GM20000 (cell line): ENCODE data around the gene UBE2E3.

Experiments used
- DNase-seq: peaks from one replicate; pipeline ENCODE4 v3.0.0; 2012; ENCODE audit warnings: low spot score
- CTCF ChIP-seq: IDR thresholded peaks from 2 replicates; pipeline ENCODE4 v1.5.1; 2012; ENCODE audit warnings: mild to moderate bottlenecking, control low read depth; ENCODE audit errors: extremely low read depth, missing control alignments

Gene UBE2E3

GRCh38 chr2:181065458-181065857 is 85.1 kb downstream of the UBE2E3 start:
- DNase-seq = no peak
- TF ChIP-seq CTCF = no peak

GRCh38 chr2:181066333-181066732 is 85.9 kb downstream of the UBE2E3 start:
- no peak for TF ChIP-seq CTCF
- DNase-seq = no peak

- DNase-seq = no peak
- no peak for TF ChIP-seq CTCF
Observed at GRCh38 chr2:181070119-181070835, 89.9 kb downstream of the UBE2E3 start.

DNA sequence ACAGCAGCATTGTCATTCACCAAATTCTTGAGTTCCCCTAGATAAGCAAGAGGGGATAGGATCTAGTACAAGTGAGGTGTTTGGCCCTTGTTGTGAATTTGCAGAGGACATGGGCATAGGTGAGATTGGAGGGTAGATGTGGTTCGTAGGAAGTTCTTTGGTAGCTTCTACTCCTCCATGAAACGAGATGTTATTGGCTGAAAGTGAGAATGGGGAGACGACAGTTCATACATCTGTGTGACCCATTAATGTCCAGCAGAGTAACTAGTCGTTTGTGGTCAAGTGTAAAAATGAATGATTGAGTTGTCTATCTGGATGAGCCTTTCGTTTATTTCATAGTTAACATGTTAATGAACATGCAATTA is 90.4 kb downstream of the UBE2E3 start:
- DNase-seq = no peak
- no peak for TF ChIP-seq CTCF

DNA sequence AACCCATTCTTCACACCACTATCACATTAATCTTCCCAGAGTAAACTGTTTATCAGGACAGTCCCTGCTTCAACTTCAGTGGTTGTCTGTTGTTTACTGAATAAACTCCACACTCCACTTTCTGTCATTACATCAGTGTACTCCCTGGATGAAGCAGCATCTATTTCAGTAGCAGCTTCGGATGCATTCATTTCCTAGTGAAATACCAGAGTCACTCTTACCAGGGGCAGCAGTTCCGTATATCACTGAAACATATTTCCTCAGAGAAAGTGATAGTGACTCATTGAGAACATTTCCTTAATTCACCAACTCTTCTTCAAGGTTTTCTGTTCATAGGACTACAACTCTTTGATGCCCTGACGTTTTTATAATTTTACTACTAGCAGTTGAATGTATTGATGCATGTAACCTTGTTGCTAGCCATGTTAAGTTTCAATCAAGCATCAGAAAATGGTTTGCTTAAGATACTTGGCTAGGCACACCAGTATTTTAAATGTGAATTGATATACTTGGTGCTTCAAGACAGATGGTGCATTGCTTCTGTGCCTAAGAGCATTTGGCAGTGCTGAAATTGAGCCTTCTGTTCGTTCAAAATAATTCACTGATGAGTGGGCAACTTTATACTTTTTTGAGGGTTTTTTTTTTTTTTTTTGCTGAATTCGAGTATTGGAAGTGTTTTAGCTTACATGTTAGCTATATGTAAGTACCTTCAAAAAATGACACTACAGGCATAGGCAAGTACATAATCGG is 92.3 kb downstream of the UBE2E3 start:
- no peak for TF ChIP-seq CTCF
- no peak for DNase-seq

DNA sequence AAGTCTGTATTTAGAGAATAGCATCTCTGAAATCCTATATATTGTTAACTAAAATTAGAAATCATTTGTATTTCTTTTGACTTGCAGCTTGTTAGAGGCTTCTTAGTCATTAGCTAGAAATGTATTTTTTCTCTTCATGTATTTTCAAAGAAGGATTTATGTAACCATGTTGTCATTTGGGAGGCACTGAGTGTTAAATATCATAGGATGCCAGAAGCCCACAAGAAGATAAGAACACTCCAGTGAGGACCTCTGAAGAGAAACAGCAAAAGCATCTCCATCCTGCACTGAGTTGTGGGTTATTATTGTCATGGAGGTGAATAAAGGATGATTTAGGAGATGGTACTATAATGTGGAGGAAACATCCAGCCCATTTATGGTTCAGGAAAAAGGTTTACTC is 93.5 kb downstream of the UBE2E3 start:
- no peak for DNase-seq
- no peak for TF ChIP-seq CTCF

GRCh38 chr2:181074457-181074856 is 94.1 kb downstream of the UBE2E3 start:
- no peak for DNase-seq
- TF ChIP-seq CTCF = no peak
